ENCODE results near the gene FBN2.
"Not testable (repeated sequence)": the region's sequence is repeated elsewhere in the genome, so short reads cannot be mapped to it uniquely, and the experiment has no call there.

The FBN2 gene

GRCh38 chr5:128519827-128520226 lies 18.2 kb downstream of the FBN2 start:
- no peak for TF ChIP-seq POLR2A (IDR thresholded peaks at IDR 0.05; ENCODE audit: low read depth, low read length)
- DNase-seq (ENCODE audit: insufficient read length, low spot score) (no peak), FAIRE-seq (no peak)

- FAIRE-seq (no peak), DNase-seq (ENCODE audit: insufficient read length, low spot score) (no peak)
- no peak for TF ChIP-seq POLR2A (IDR thresholded peaks at IDR 0.05; ENCODE audit: low read depth, low read length)
Observed at GRCh38 chr5:128516978-128517377, 21.1 kb downstream of the FBN2 start.

GRCh38 chr5:128513806-128514205 lies 24.2 kb downstream of the FBN2 start:
- DNase-seq (ENCODE audit: insufficient read length, low spot score) (no peak), FAIRE-seq (no peak)
- TF ChIP-seq POLR2A (IDR thresholded peaks at IDR 0.05; ENCODE audit: low read depth, low read length) = no peak

GRCh38 chr5:128512894-128513293 lies 25.2 kb downstream of the FBN2 start:
- no peak for DNase-seq (ENCODE audit: insufficient read length, low spot score)
- FAIRE-seq = no peak
- TF ChIP-seq POLR2A (IDR thresholded peaks at IDR 0.05; ENCODE audit: low read depth, low read length) = no peak

- no peak for TF ChIP-seq POLR2A (IDR thresholded peaks at IDR 0.05; ENCODE audit: low read depth, low read length)
- no peak for FAIRE-seq
- DNase-seq (ENCODE audit: insufficient read length, low spot score) = no peak
Observed at GRCh38 chr5:128506643-128507042, 31.4 kb downstream of the FBN2 start.

- not testable (repeated sequence) for FAIRE-seq
Observed at GRCh38 chr5:128503727-128504126, 34.3 kb downstream of the FBN2 start.

GRCh38 chr5:128498844-128499455 lies 39.1 kb downstream of the FBN2 start:
- TF ChIP-seq POLR2A (IDR thresholded peaks at IDR 0.05; ENCODE audit: low read depth, low read length) = no peak
- no peak for FAIRE-seq
- DNase-seq (ENCODE audit: insufficient read length, low spot score) = no peak

More at GRCh38 chr5:128503727-128504126, 34.3 kb downstream of the FBN2 start:
- not testable (repeated sequence) for DNase-seq (ENCODE audit: insufficient read length, low spot score)

- FAIRE-seq = no peak
- DNase-seq (ENCODE audit: insufficient read length, low spot score) = no peak
- no peak for TF ChIP-seq POLR2A (IDR thresholded peaks at IDR 0.05; ENCODE audit: low read depth, low read length)
Observed at GRCh38 chr5:128494516-128494915, 43.5 kb downstream of the FBN2 start.

GRCh38 chr5:128493657-128494329 lies 44.3 kb downstream of the FBN2 start:
- no peak for TF ChIP-seq POLR2A (IDR thresholded peaks at IDR 0.05; ENCODE audit: low read depth, low read length)
- FAIRE-seq = no peak
- no peak for DNase-seq (ENCODE audit: insufficient read length, low spot score)

- no peak for FAIRE-seq
Observed at GRCh38 chr5:128491291-128491690, 46.8 kb downstream of the FBN2 start.

GRCh38 chr5:128490761-128491160 lies 47.3 kb downstream of the FBN2 start:
- DNase-seq (ENCODE audit: insufficient read length, low spot score) = no peak
- FAIRE-seq = no peak
- TF ChIP-seq POLR2A (IDR thresholded peaks at IDR 0.05; ENCODE audit: low read depth, low read length) = no peak

More at GRCh38 chr5:128491291-128491690, 46.8 kb downstream of the FBN2 start:
- no peak for TF ChIP-seq POLR2A (IDR thresholded peaks at IDR 0.05; ENCODE audit: low read depth, low read length)
- no peak for DNase-seq (ENCODE audit: insufficient read length, low spot score)

GRCh38 chr5:128487041-128487440 lies 51.0 kb downstream of the FBN2 start:
- DNase-seq (ENCODE audit: insufficient read length, low spot score) = no peak
- TF ChIP-seq POLR2A (IDR thresholded peaks at IDR 0.05; ENCODE audit: low read depth, low read length) = no peak
- no peak for FAIRE-seq

- FAIRE-seq = no peak
- no peak for TF ChIP-seq POLR2A (IDR thresholded peaks at IDR 0.05; ENCODE audit: low read depth, low read length)
- no peak for DNase-seq (ENCODE audit: insufficient read length, low spot score)
Observed at GRCh38 chr5:128483738-128484137, 54.3 kb downstream of the FBN2 start.

- FAIRE-seq = no peak
- no peak for TF ChIP-seq POLR2A (IDR thresholded peaks at IDR 0.05; ENCODE audit: low read depth, low read length)
Observed at GRCh38 chr5:128480906-128481633, 57.0 kb downstream of the FBN2 start.

GRCh38 chr5:128480158-128480557 lies 57.9 kb downstream of the FBN2 start:
- no peak for TF ChIP-seq POLR2A (IDR thresholded peaks at IDR 0.05; ENCODE audit: low read depth, low read length)
- DNase-seq (ENCODE audit: insufficient read length, low spot score) (no peak), FAIRE-seq (no peak)

More at GRCh38 chr5:128480906-128481633, 57.0 kb downstream of the FBN2 start:
- DNase-seq (ENCODE audit: insufficient read length, low spot score) = no peak
